ENCODE measurements around the gene C4A. TPM values are rescaled to one million over a fixed set of nuclear protein-coding genes. Genes with fewer than 3 reads are reported as not detected.

Gene C4A
- total RNA-seq, 2 donors from 2014 or later, result 6.9 to 7.6 TPM

DNA sequence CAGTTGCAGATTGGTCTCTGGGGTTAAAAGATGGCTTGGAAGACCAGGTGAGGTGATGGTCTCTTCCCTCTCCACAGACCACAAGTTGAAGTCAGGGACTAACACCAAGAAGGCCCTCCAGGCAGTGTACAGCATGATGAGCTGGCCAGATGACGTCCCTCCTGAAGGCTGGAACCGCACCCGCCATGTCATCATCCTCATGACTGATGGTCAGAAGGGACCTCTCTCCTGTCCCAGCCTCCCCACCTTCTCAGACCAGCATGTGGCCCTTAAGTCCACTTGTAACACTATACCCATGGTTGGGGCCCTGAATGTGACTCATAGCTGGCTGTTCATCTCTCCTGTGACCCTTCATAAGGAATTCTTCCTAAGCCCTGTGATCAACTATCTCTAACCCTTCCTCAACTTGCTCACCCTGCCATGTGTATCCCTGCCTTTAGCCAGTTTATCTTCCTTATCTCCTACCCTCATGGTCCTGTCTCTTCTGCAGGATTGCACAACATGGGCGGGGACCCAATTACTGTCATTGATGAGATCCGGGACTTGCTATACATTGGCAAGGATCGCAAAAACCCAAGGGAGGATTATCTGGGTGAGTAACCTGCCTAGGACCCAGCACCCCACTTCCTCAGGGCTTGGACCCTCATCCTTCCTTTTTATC, 33.0 kb upstream of the C4A start:
- peaks cover 18% of the 10 kb centered on the region for H3K27me3 Mint-ChIP-seq (ENCODE audit: low read depth)
- peaks cover 0 to 4% of the 10 kb centered on the region in 2 donors for H3K36me3 Mint-ChIP-seq (ENCODE audit: insufficient read depth in 2 of 2)
- H3K27ac Mint-ChIP-seq, result no peak overlapping the region
- peaks cover 14% of the 10 kb centered on the region for H3K4me1 Mint-ChIP-seq (ENCODE audit: low read depth)
- no peak for ATAC-seq (replicated peaks in 1 of 2)
- DNase-seq, result no peak
- no peaks in the 10 kb centered on the region for H3K9me3 Mint-ChIP-seq
- H3K4me3 Mint-ChIP-seq, result no peak overlapping the region

GRCh38 chr6:31949926-31950548, 31.8 kb upstream of the C4A start:
- H3K4me3 Mint-ChIP-seq, result no peak overlapping the region
- no peaks in the 10 kb centered on the region for H3K9me3 Mint-ChIP-seq
- no peak overlapping the region for H3K27ac Mint-ChIP-seq
- H3K4me1 Mint-ChIP-seq (ENCODE audit: low read depth), result peaks cover 14% of the 10 kb centered on the region
- peaks cover 0 to 10% of the 10 kb centered on the region in 2 donors for H3K36me3 Mint-ChIP-seq (ENCODE audit: insufficient read depth in 2 of 2)
- no peak for ATAC-seq (replicated peaks in 1 of 2)
- H3K27me3 Mint-ChIP-seq (ENCODE audit: low read depth), result peaks cover 10% of the 10 kb centered on the region
- no peak for DNase-seq

DNA sequence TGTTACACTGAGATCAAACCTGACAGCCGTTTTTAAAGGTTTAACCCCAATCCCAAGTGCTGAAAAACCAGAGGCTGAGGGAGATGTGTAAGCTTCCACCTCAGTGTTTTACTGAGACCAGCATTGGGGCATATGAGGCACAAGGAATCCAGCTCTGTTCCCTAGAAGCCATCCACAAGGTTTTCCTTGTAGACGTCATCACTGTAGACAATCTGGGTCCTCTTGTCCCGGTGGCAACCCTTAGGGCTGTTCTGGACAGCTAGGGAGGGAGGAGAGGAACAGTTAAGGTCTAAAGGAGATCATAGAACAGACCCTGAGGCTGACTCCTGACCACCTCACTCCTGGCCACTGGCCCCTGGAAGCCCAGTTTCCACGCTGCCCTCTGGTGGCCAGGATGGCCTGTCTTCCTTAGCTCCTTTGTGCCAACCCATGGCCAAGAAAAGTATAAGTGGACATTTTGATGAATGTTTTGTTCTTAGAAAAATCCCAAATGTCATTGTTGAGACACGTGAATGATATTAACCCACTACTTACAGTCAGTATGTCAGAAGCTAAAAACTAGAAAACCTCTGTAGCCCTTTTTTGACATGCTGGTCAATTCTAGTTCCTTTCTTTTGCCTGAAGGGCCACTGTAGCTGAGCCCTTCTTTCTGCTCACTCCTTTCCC, 29.6 kb upstream of the C4A start:
- peak; percentile 56 to 59 for DNase-seq
- ATAC-seq (replicated peaks in 1 of 2), result peak; percentile 58 to 60
- H3K27me3 Mint-ChIP-seq (ENCODE audit: low read depth), result peaks cover 10% of the 10 kb centered on the region
- no peaks in the 10 kb centered on the region for H3K9me3 Mint-ChIP-seq
- no peak overlapping the region for H3K27ac Mint-ChIP-seq
- peaks cover 7% of the 10 kb centered on the region for H3K4me1 Mint-ChIP-seq (ENCODE audit: low read depth)
- peaks cover 0 to 17% of the 10 kb centered on the region in 2 donors for H3K36me3 Mint-ChIP-seq (ENCODE audit: insufficient read depth in 2 of 2)
- H3K4me3 Mint-ChIP-seq, result no peak overlapping the region

DNA sequence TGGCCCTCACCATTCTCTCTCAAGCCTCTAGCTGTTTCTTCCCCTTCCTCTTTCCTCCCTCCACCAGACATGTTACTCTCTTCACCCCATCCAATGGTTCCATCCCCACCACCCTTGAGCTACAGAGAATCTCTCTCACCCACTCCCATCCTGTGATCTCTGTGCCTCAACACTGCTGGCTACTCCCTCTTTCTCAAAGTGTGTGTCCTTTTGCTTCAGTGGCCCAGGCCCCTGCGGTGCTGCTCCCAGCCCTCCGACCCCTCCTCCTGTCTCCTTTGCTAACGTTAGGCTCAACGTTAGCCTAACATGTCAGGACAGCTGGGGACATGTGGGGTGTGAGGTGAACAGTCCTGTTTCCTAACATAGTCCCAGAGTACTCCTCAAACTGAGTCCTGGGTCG, 29.0 kb upstream of the C4A start:
- Mint-ChIP-seq H3K27me3 (ENCODE audit: low read depth) (peaks cover 5% of the 10 kb centered on the region), H3K4me3 (no peak overlapping the region), H3K4me1 (ENCODE audit: low read depth) (peaks cover 13% of the 10 kb centered on the region), H3K36me3 (ENCODE audit: insufficient read depth in 2 of 2) (peaks cover 0 to 17% of the 10 kb centered on the region in 2 donors), H3K27ac (no peak overlapping the region), H3K9me3 (no peaks in the 10 kb centered on the region)
- DNase-seq, result no peak
- ATAC-seq (replicated peaks in 1 of 2), result no peak

- Mint-ChIP-seq H3K27ac (no peak overlapping the region), H3K9me3 (no peaks in the 10 kb centered on the region), H3K4me1 (ENCODE audit: low read depth) (peaks cover 25% of the 10 kb centered on the region), H3K4me3 (no peak overlapping the region), H3K36me3 (ENCODE audit: insufficient read depth in 2 of 2) (peaks cover 0 to 17% of the 10 kb centered on the region in 2 donors), H3K27me3 (ENCODE audit: low read depth) (no peaks in the 10 kb centered on the region)
- ATAC-seq (replicated peaks in 1 of 2) (no peak), DNase-seq (no peak)
Observed at GRCh38 chr6:31954511-31954910, 27.3 kb upstream of the C4A start.

- peaks cover 44% of the 10 kb centered on the region for H3K4me1 Mint-ChIP-seq (ENCODE audit: low read depth)
- peaks cover 3 to 17% of the 10 kb centered on the region in 2 donors for H3K36me3 Mint-ChIP-seq (ENCODE audit: insufficient read depth in 2 of 2)
- no peaks in the 10 kb centered on the region for H3K9me3 Mint-ChIP-seq
- H3K27me3 Mint-ChIP-seq (ENCODE audit: low read depth), result no peaks in the 10 kb centered on the region
- H3K27ac Mint-ChIP-seq, result no peak overlapping the region
- DNase-seq (no peak), ATAC-seq (replicated peaks in 1 of 2) (no peak)
- no peak overlapping the region for H3K4me3 Mint-ChIP-seq
Observed at GRCh38 chr6:31956796-31957195, 25.1 kb upstream of the C4A start.

DNA sequence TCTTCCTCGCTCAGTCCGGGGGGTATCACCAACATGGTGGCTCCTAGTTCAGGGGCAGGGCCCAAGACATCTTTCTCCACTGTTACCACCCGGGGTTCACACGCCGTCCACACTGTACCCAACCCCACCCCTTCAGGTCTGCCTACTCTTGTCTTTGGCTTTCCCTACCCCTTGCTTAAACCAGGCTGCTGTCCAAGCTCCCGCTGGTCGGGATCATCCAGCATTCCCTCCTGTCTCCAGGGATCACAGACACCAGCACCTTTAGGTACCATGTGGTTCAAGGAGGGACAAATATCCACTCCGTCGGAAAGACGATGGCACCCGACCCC, 23.5 kb upstream of the C4A start:
- Mint-ChIP-seq H3K4me3 (peak overlapping the region; percentile 89 to 94), H3K27me3 (ENCODE audit: low read depth) (no peaks in the 10 kb centered on the region), H3K4me1 (ENCODE audit: low read depth) (peaks cover 52% of the 10 kb centered on the region), H3K27ac (peak overlapping the region; percentile 85), H3K36me3 (ENCODE audit: insufficient read depth in 2 of 2) (peaks cover 3 to 15% of the 10 kb centered on the region in 2 donors), H3K9me3 (no peaks in the 10 kb centered on the region)
- peak in 1 of 2 donors; percentile 0 for ATAC-seq (replicated peaks in 1 of 2)
- no peak for DNase-seq

- DNase-seq (peak; percentile 98 to 99), ATAC-seq (replicated peaks in 1 of 2) (peak; percentile 99 to 100)
- H3K4me3 Mint-ChIP-seq, result peak within 1 kb of the TSS; percentile 89 to 94
- no peaks in the 10 kb centered on the region for H3K27me3 Mint-ChIP-seq (ENCODE audit: low read depth)
- H3K36me3 Mint-ChIP-seq (ENCODE audit: insufficient read depth in 2 of 2), result peaks cover 3 to 17% of the 10 kb centered on the region in 2 donors
- no peaks in the 10 kb centered on the region for H3K9me3 Mint-ChIP-seq
- peak within 1 kb of the TSS; percentile 91 for H3K27ac Mint-ChIP-seq
- peaks cover 52% of the 10 kb centered on the region for H3K4me1 Mint-ChIP-seq (ENCODE audit: low read depth)
Observed at GRCh38 chr6:31958741-31959739, 22.8 kb upstream of the C4A start, which contains the start of the genes NELFE and SKIC2. NELFE (minus strand) TSS chr6:31958971; CDS start chr6:31958446, 525 bp downstream. SKIC2 (plus strand) TSS chr6:31959175; CDS start chr6:31959193, 18 bp downstream.

DNA sequence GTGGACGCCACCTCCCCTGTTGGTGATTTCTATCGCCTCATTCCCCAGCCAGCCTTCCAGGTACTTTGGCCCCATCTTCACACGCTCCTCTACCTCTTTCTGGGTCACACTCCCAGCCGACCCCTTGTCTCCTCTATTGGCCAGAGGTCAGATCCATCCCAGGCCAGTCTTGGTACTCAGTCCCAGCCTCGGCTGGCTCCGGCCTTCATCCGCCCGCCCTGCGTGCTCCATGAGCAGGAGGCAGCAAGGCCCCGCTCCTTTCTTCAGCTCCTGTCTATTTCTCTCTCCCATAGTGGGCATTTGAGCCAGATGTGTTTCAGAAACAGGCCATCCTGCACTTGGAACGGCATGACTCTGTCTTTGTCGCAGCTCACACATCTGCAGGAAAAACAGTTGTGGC, 20.2 kb upstream of the C4A start:
- Mint-ChIP-seq H3K27me3 (ENCODE audit: low read depth) (no peaks in the 10 kb centered on the region), H3K4me3 (no peak overlapping the region), H3K27ac (no peak overlapping the region), H3K36me3 (ENCODE audit: insufficient read depth in 2 of 2) (peaks cover 3 to 9% of the 10 kb centered on the region in 2 donors), H3K9me3 (no peaks in the 10 kb centered on the region), H3K4me1 (ENCODE audit: low read depth) (peaks cover 51% of the 10 kb centered on the region)
- no peak for ATAC-seq (replicated peaks in 1 of 2)
- no peak for DNase-seq

- no peak for ATAC-seq (replicated peaks in 1 of 2)
- no peak for DNase-seq
- no peak overlapping the region for H3K4me3 Mint-ChIP-seq
- no peaks in the 10 kb centered on the region for H3K27me3 Mint-ChIP-seq (ENCODE audit: low read depth)
- H3K4me1 Mint-ChIP-seq (ENCODE audit: low read depth), result peaks cover 32% of the 10 kb centered on the region
- peaks cover 3 to 7% of the 10 kb centered on the region in 2 donors for H3K36me3 Mint-ChIP-seq (ENCODE audit: insufficient read depth in 2 of 2)
- no peak overlapping the region for H3K27ac Mint-ChIP-seq
- no peaks in the 10 kb centered on the region for H3K9me3 Mint-ChIP-seq
Observed at GRCh38 chr6:31963921-31964320, 17.9 kb upstream of the C4A start.

GRCh38 chr6:31965700-31966099, 16.2 kb upstream of the C4A start:
- H3K4me3 Mint-ChIP-seq, result no peak overlapping the region
- DNase-seq, result no peak
- peaks cover 3 to 13% of the 10 kb centered on the region in 2 donors for H3K36me3 Mint-ChIP-seq (ENCODE audit: insufficient read depth in 2 of 2)

DNA sequence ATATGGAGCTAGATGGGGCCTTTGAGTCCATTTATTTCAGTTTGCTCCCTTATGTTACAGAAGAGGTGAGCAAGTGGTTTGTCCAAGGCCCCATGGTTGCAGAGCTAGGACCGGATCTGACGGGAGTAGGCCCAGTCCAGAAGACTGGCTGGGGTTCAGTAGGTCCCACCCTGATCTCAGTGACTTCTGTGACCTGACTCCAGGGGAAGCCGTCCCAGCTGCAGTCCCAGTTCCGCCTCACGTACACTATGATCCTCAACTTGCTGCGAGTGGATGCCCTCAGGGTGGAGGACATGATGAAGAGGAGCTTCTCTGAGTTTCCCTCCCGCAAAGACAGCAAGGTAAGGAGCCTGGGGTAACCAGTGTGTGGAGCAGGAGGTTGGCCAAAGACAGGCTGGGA, 15.4 kb upstream of the C4A start:
- H3K27ac Mint-ChIP-seq, result no peak overlapping the region
- H3K27me3 Mint-ChIP-seq (ENCODE audit: low read depth), result no peaks in the 10 kb centered on the region
- H3K36me3 Mint-ChIP-seq (ENCODE audit: insufficient read depth in 2 of 2), result peaks cover 3 to 13% of the 10 kb centered on the region in 2 donors
- no peaks in the 10 kb centered on the region for H3K9me3 Mint-ChIP-seq
- H3K4me1 Mint-ChIP-seq (ENCODE audit: low read depth), result peaks cover 28% of the 10 kb centered on the region
- DNase-seq (no peak), ATAC-seq (replicated peaks in 1 of 2) (no peak)
- no peak overlapping the region for H3K4me3 Mint-ChIP-seq

More at GRCh38 chr6:31965700-31966099, 16.2 kb upstream of the C4A start:
- no peak for ATAC-seq (replicated peaks in 1 of 2)
- no peaks in the 10 kb centered on the region for H3K9me3 Mint-ChIP-seq
- no peaks in the 10 kb centered on the region for H3K27me3 Mint-ChIP-seq (ENCODE audit: low read depth)
- peaks cover 30% of the 10 kb centered on the region for H3K4me1 Mint-ChIP-seq (ENCODE audit: low read depth)
- H3K27ac Mint-ChIP-seq, result no peak overlapping the region
